H9 (cell line): ENCODE results near the gene TRPV6. TPM values are rescaled to one million over a fixed set of nuclear protein-coding genes. Genes with fewer than 3 reads are reported as not detected.

Experiments
- DNase-seq: peaks from one replicate; pipeline ENCODE4 v3.0.0-alpha.2; 2017
- H2AFZ ChIP-seq: one replicate; pipeline ENCODE4 v1.6.1; 2013; ENCODE audit warnings: mild to moderate bottlenecking, low read length, control low read depth, moderate library complexity
- H2AK5ac ChIP-seq: 2 replicates; pipeline ENCODE4 v1.6.1; 2013; ENCODE audit warnings: low read length, control low read depth, mixed read lengths; ENCODE audit not compliant: insufficient read length
- H2BK120ac ChIP-seq: one replicate; pipeline ENCODE4 v1.6.1; 2013; ENCODE audit warnings: low read depth, mild to moderate bottlenecking, low read length, control low read depth, inconsistent platforms; ENCODE audit not compliant: poor library complexity, severe bottlenecking
- H2BK12ac ChIP-seq: 2 replicates; pipeline ENCODE4 v1.6.1; 2013; ENCODE audit warnings: low read length, control low read depth, mixed read lengths, low read depth; ENCODE audit not compliant: insufficient read length
- H2BK15ac ChIP-seq: 2 replicates; pipeline ENCODE4 v1.6.1; 2013; ENCODE audit warnings: low read depth, low read length, control low read depth
- H2BK20ac ChIP-seq: one replicate; pipeline ENCODE4 v1.6.1; 2013; ENCODE audit warnings: low read depth, mild to moderate bottlenecking, low read length, control low read depth, inconsistent platforms; ENCODE audit not compliant: poor library complexity, severe bottlenecking
- H2BK5ac ChIP-seq: 2 replicates; pipeline ENCODE4 v1.6.1; 2013; ENCODE audit warnings: low read length, control low read depth, mixed read lengths; ENCODE audit not compliant: insufficient read length
- H3K14ac ChIP-seq: 2 replicates; pipeline ENCODE4 v1.6.1; 2013; ENCODE audit warnings: low read length, control low read depth; ENCODE audit not compliant: insufficient read depth
- H3K18ac ChIP-seq: 2 replicates; pipeline ENCODE4 v1.6.1; 2013; ENCODE audit warnings: low read depth, mild to moderate bottlenecking, mixed read lengths, low read length, control low read depth; ENCODE audit not compliant: insufficient read length
- H3K23ac ChIP-seq: 2 replicates; pipeline ENCODE4 v1.6.1; 2013; ENCODE audit warnings: low read length, control low read depth, mixed read lengths, low read depth; ENCODE audit not compliant: insufficient read length
- H3K23me2 ChIP-seq: 2 replicates; pipeline ENCODE4 v1.6.1; 2013; ENCODE audit warnings: low read depth, mild to moderate bottlenecking, mixed read lengths, low read length, control low read depth; ENCODE audit not compliant: insufficient read length, poor library complexity, severe bottlenecking
- H3K27ac ChIP-seq: 2 replicates; pipeline ENCODE4 v1.5.1; 2013; ENCODE audit warnings: low read length, control low read depth, mixed read lengths, low read depth; ENCODE audit not compliant: insufficient read length
- H3K27me3 ChIP-seq: 2 replicates; pipeline ENCODE4 v1.6.1; 2013; ENCODE audit warnings: low read length, control low read depth, inconsistent platforms; ENCODE audit not compliant: insufficient read depth
- H3K4ac ChIP-seq: 2 replicates; pipeline ENCODE4 v1.6.1; 2013; ENCODE audit warnings: low read depth, mild to moderate bottlenecking, control low read depth, inconsistent platforms, low read length, moderate library complexity
- H3K4me1 ChIP-seq: 2 replicates; pipeline ENCODE4 v1.6.1; 2013; ENCODE audit warnings: low read length, control low read depth, inconsistent platforms; ENCODE audit not compliant: insufficient read depth
- H3K4me2 ChIP-seq: 2 replicates; pipeline ENCODE4 v1.6.1; 2013; ENCODE audit warnings: low read length, control low read depth, mixed read lengths; ENCODE audit not compliant: insufficient read length, insufficient read depth
- H3K56ac ChIP-seq: 2 replicates; pipeline ENCODE4 v1.6.1; 2013; ENCODE audit warnings: low read depth, mild to moderate bottlenecking, mixed read lengths, low read length, control low read depth; ENCODE audit not compliant: insufficient read length
- H3K79me1 ChIP-seq: 2 replicates; pipeline ENCODE4 v1.6.1; 2013; ENCODE audit warnings: low read depth, mild to moderate bottlenecking, moderate library complexity, low read length, control low read depth, inconsistent platforms; ENCODE audit not compliant: insufficient read depth, poor library complexity, severe bottlenecking
- H3K79me2 ChIP-seq: 2 replicates; pipeline ENCODE4 v1.6.1; 2013; ENCODE audit warnings: low read length, control low read depth, inconsistent platforms; ENCODE audit not compliant: insufficient read depth
- H3K9ac ChIP-seq: 2 replicates; pipeline ENCODE4 v1.6.1; 2013; ENCODE audit warnings: low read length, control low read depth, mixed read lengths; ENCODE audit not compliant: insufficient read length; ENCODE audit errors: extremely low read depth
- H3K9me3 ChIP-seq: one replicate; pipeline ENCODE4 v1.6.1; 2013; ENCODE audit warnings: low read depth, low read length, inconsistent platforms; ENCODE audit not compliant: control insufficient read depth
- H3T11ph ChIP-seq: one replicate; pipeline ENCODE4 v1.6.1; 2013; ENCODE audit warnings: mild to moderate bottlenecking, low read length, control low read depth, inconsistent platforms
- H4K20me1 ChIP-seq: one replicate; pipeline ENCODE4 v1.6.1; 2013; ENCODE audit not compliant: control insufficient read depth, insufficient read length, insufficient read depth
- H4K5ac ChIP-seq: 2 replicates; pipeline ENCODE4 v1.6.1; 2013; ENCODE audit warnings: low read depth, mild to moderate bottlenecking, mixed read lengths, low read length, control low read depth; ENCODE audit not compliant: insufficient read length
- H4K8ac ChIP-seq: replicated peaks from 2 replicates; pipeline ENCODE4 v1.6.1; 2013; ENCODE audit warnings: low read length, control low read depth, mixed read lengths, low read depth; ENCODE audit not compliant: insufficient read length
- H4K91ac ChIP-seq: 2 replicates; pipeline ENCODE4 v1.6.1; 2013; ENCODE audit warnings: low read depth, mild to moderate bottlenecking, moderate library complexity, mixed read lengths, low read length, control low read depth; ENCODE audit not compliant: insufficient read length
- H3K27ac Mint-ChIP-seq, 3 experiments: 2 replicates in 2 of 3; 3 replicates in 1 of 3; pipeline ENCODE4 v1.8.0; 2020 to 2021; ENCODE audit warnings: mixed read lengths in 3 of 3, mild to moderate bottlenecking in 1 of 3, moderate library complexity in 1 of 3
- H3K27me3 Mint-ChIP-seq: 2 replicates; pipeline ENCODE4 v1.8.0; 2021; ENCODE audit warnings: low read depth, mild to moderate bottlenecking, moderate library complexity, mixed read lengths
- H3K36me3 Mint-ChIP-seq, 3 experiments: 2 replicates in 2 of 3; 3 replicates in 1 of 3; pipeline ENCODE4 v1.8.0; 2020 to 2021; ENCODE audit warnings: low read depth in 3 of 3, mixed read lengths in 3 of 3; ENCODE audit not compliant: insufficient read depth in 1 of 3
- H3K4me1 Mint-ChIP-seq, 2 experiments: 2 replicates each; pipeline ENCODE4 v1.8.0; 2020; ENCODE audit warnings: mixed read lengths in 2 of 2
- H3K4me3 Mint-ChIP-seq, 2 experiments: 2 replicates in 1 of 2; 3 replicates in 1 of 2; pipeline ENCODE4 v1.8.0; 2020 to 2021; ENCODE audit warnings: mild to moderate bottlenecking in 2 of 2, mixed read lengths in 2 of 2, moderate library complexity in 1 of 2
- H3K9me3 Mint-ChIP-seq, 2 experiments: 2 replicates in 1 of 2; 3 replicates in 1 of 2; pipeline ENCODE4 v1.8.0; 2020; ENCODE audit warnings: mild to moderate bottlenecking in 2 of 2, mixed read lengths in 2 of 2, moderate library complexity in 1 of 2
- CTCF ChIP-seq: fragments of 200-600 bp; sonication (generic); conservative IDR thresholded peaks from 3 replicates; pipeline ENCODE4 v1.8.0; 2021; ENCODE audit warnings: antibody characterized with exemption, mild to moderate bottlenecking
- WGBS: extraction: QIAGEN DNeasy Blood & Tissue Kit; methylation state at CpG from one replicate; pipeline ENCODE4 v1.1.7; 2013; ENCODE audit warnings: missing lambda C conversion rate, low lambda C conversion rate, mixed read lengths; ENCODE audit not compliant: insufficient read length; ENCODE audit errors: extremely low coverage; 5-methylcytosine and 5-hydroxymethylcytosine counted together
- total RNA-seq: library from RNA; stranded (reverse); gene quantifications from 2 replicates; pipeline ENCODE4 v1.2.1, GENCODE V29; 2021

Gene TRPV6
- total RNA-seq, 1 experiment from 2014 or later = 0.61 TPM

GRCh38 chr7:142927085-142927745 lies 41.7 kb upstream of the TRPV6 start:
- Mint-ChIP-seq H3K36me3 (no peaks in the 10 kb centered on the region; a peak in 1 of 7 replicates), H3K27me3 (peaks cover 49% of the 10 kb centered on the region), H3K27ac (no peak overlapping the region), H3K4me1 (no peaks in the 10 kb centered on the region), H3K9me3 (peaks cover 0 to 3% of the 10 kb centered on the region in 2 experiments; a peak in 1 of 5 replicates), H3K4me3 (no peak overlapping the region)
- no peak overlapping the region for H2BK20ac ChIP-seq
- H3K9ac ChIP-seq = no peak overlapping the region
- no peak overlapping the region for H4K91ac ChIP-seq
- H2BK120ac ChIP-seq = no peak overlapping the region
- H4K5ac ChIP-seq = no peak overlapping the region
- H3K4me1 ChIP-seq = no peaks in the 10 kb centered on the region
- H3K9me3 ChIP-seq = no peaks in the 10 kb centered on the region
- H2AFZ ChIP-seq = no peak overlapping the region
- no peaks in the 10 kb centered on the region for H3K27me3 ChIP-seq
- H3K4ac ChIP-seq = no peak overlapping the region
- no peak overlapping the region for H2BK15ac ChIP-seq
- H3K79me1 ChIP-seq = no peaks in the 10 kb centered on the region
- H4K8ac ChIP-seq = no peak overlapping the region
- H4K20me1 ChIP-seq = no peaks in the 10 kb centered on the region
- H3K14ac ChIP-seq = no peak overlapping the region
- no peak overlapping the region for H3T11ph ChIP-seq
- no CpG with 5 or more reads among the region's 7 CpGs for WGBS
- no peak overlapping the region for H3K27ac ChIP-seq
- H3K23ac ChIP-seq = no peak overlapping the region
- H3K79me2 ChIP-seq = no peaks in the 10 kb centered on the region
- no peak overlapping the region for H2BK5ac ChIP-seq
- H3K23me2 ChIP-seq = no peaks in the 10 kb centered on the region
- TF ChIP-seq CTCF = no peak
- no peak for DNase-seq
- H2AK5ac ChIP-seq = no peak overlapping the region
- no peak overlapping the region for H3K56ac ChIP-seq
- no peak overlapping the region for H3K18ac ChIP-seq
- H2BK12ac ChIP-seq = no peak overlapping the region
- no peak overlapping the region for H3K4me2 ChIP-seq
